SK-N-MC (cell line): ENCODE measurements around the gene NPAS4.
"Not testable (repeated sequence)": the region's sequence is repeated elsewhere in the genome, so short reads cannot be mapped to it uniquely, and the experiment has no call there.

Source experiments
- EZH2 ChIP-seq: fragments of 200-600 bp; sonication (generic); IDR thresholded peaks from one replicate; pipeline ENCODE4 v1.6.1; 2017; ENCODE audit warnings: antibody characterized with exemption
- POLR2AphosphoS5 ChIP-seq: IDR thresholded peaks from 2 replicates; pipeline ENCODE4 v1.6.1; 2012; ENCODE audit warnings: mild to moderate bottlenecking, low read depth, low read length, borderline replicate concordance

DNA sequence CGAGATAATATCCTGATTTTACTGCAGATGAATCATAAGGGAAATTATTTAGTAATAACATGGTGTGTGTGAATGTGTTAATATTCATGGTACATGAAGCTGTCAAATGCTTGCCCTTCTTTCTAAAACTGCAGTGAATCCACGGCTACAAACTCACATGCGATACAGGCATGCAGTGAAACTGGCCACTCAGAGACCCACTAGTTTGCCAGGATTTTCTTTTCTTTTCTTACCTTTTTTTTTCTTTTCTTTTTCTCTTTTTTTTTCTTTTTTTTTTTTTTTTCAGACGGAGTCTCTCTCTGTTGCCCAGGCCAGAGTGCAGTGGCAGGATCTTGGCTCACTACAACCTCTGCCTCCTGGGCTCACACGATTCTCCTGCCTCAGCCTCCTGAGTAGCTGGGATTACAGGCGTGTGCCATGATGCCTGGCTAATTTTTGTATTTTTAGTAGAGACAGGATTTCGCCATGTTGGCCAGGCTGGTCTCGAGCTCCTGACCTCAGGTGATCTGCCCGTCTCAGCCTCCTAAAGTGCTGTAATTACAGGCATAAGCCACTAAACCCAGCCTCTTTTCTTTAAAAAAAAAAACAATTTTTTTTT, 47.0 kb upstream of the NPAS4 start:
- not testable (repeated sequence) for TF ChIP-seq POLR2AphosphoS5, EZH2
